Measurements from ENCODE around the gene SLF1.

Gene SLF1

GRCh38 chr5:94693043-94693822 lies 74.8 kb downstream of the SLF1 start:
- Histone ChIP-seq H3K36me3 (ENCODE audit: insufficient read depth, low read length) (peaks cover 55% of the 10 kb centered on the region), H3K27me3 (ENCODE audit: insufficient read depth, low read length, poor library complexity) (no peaks in the 10 kb centered on the region), H3K9me3 (ENCODE audit: insufficient read depth, low read length, severe bottlenecking) (no peaks in the 10 kb centered on the region), H3K4me2 (ENCODE audit: insufficient read depth, low read length) (no peak overlapping the region), H2AFZ (ENCODE audit: low read depth, low read length) (no peak overlapping the region), H3K79me2 (ENCODE audit: insufficient read depth, low read length) (no peaks in the 10 kb centered on the region), H3K4me3 (ENCODE audit: low read depth in 1 of 2, low read length in 2 of 2) (no peak overlapping the region), H3K9ac (ENCODE audit: low read depth, low read length) (no peak overlapping the region), H4K20me1 (ENCODE audit: insufficient read depth, low read length) (no peaks in the 10 kb centered on the region), H3K27ac (ENCODE audit: low read length) (no peak overlapping the region), H3K4me1 (ENCODE audit: insufficient read depth, low read length) (no peaks in the 10 kb centered on the region)
- ATAC-seq (ENCODE audit: insufficient read depth, low read depth) (peak; percentile 67; the same call in 2 of the 3 replicates), DNase-seq (no peak)
- TF ChIP-seq EZH2 (IDR thresholded peaks at IDR 0.05; ENCODE audit: borderline replicate concordance, low read depth, low read length, severe bottlenecking) = no peak
- peak; percentile 55 for TF ChIP-seq CTCF (IDR thresholded peaks at IDR 0.05; ENCODE audit: borderline replicate concordance, extremely low read depth, low read length, poor library complexity, severe bottlenecking)

- H3K4me2 ChIP-seq (ENCODE audit: insufficient read depth, low read length) = no peak overlapping the region
- no peaks in the 10 kb centered on the region for H3K27me3 ChIP-seq (ENCODE audit: insufficient read depth, low read length, poor library complexity)
- ATAC-seq (ENCODE audit: insufficient read depth, low read depth) = no peak
- no peaks in the 10 kb centered on the region for H3K4me1 ChIP-seq (ENCODE audit: insufficient read depth, low read length)
- H4K20me1 ChIP-seq (ENCODE audit: insufficient read depth, low read length) = no peaks in the 10 kb centered on the region
- H3K36me3 ChIP-seq (ENCODE audit: insufficient read depth, low read length) = peaks cover 48% of the 10 kb centered on the region
- TF ChIP-seq EZH2 (IDR thresholded peaks at IDR 0.05; ENCODE audit: borderline replicate concordance, low read depth, low read length, severe bottlenecking) (no peak), CTCF (IDR thresholded peaks at IDR 0.05; ENCODE audit: borderline replicate concordance, extremely low read depth, low read length, poor library complexity, severe bottlenecking) (no peak)
- no peak overlapping the region for H3K4me3 ChIP-seq (ENCODE audit: low read depth in 1 of 2, low read length in 2 of 2)
- no peak overlapping the region for H3K9ac ChIP-seq (ENCODE audit: low read depth, low read length)
- no peaks in the 10 kb centered on the region for H3K79me2 ChIP-seq (ENCODE audit: insufficient read depth, low read length)
- H3K9me3 ChIP-seq (ENCODE audit: insufficient read depth, low read length, severe bottlenecking) = no peaks in the 10 kb centered on the region
- DNase-seq = no peak
- H2AFZ ChIP-seq (ENCODE audit: low read depth, low read length) = no peak overlapping the region
- H3K27ac ChIP-seq (ENCODE audit: low read length) = no peak overlapping the region
Measured at GRCh38 chr5:94693845-94694370, 75.4 kb downstream of the SLF1 start.

- no peaks in the 10 kb centered on the region for H3K27me3 ChIP-seq (ENCODE audit: insufficient read depth, low read length, poor library complexity)
- no peaks in the 10 kb centered on the region for H3K4me1 ChIP-seq (ENCODE audit: insufficient read depth, low read length)
- no peak overlapping the region for H3K9ac ChIP-seq (ENCODE audit: low read depth, low read length)
- H3K36me3 ChIP-seq (ENCODE audit: insufficient read depth, low read length) = peaks cover 43% of the 10 kb centered on the region
- TF ChIP-seq CTCF (IDR thresholded peaks at IDR 0.05; ENCODE audit: borderline replicate concordance, extremely low read depth, low read length, poor library complexity, severe bottlenecking) (no peak), EZH2 (IDR thresholded peaks at IDR 0.05; ENCODE audit: borderline replicate concordance, low read depth, low read length, severe bottlenecking) (no peak)
- H3K4me3 ChIP-seq (ENCODE audit: low read depth in 1 of 2, low read length in 2 of 2) = no peak overlapping the region
- H4K20me1 ChIP-seq (ENCODE audit: insufficient read depth, low read length) = no peaks in the 10 kb centered on the region
- no peak overlapping the region for H2AFZ ChIP-seq (ENCODE audit: low read depth, low read length)
- H3K27ac ChIP-seq (ENCODE audit: low read length) = no peak overlapping the region
- DNase-seq = no peak
- no peaks in the 10 kb centered on the region for H3K9me3 ChIP-seq (ENCODE audit: insufficient read depth, low read length, severe bottlenecking)
- no peaks in the 10 kb centered on the region for H3K79me2 ChIP-seq (ENCODE audit: insufficient read depth, low read length)
- H3K4me2 ChIP-seq (ENCODE audit: insufficient read depth, low read length) = no peak overlapping the region
- no peak for ATAC-seq (ENCODE audit: insufficient read depth, low read depth)
Measured at GRCh38 chr5:94694671-94695070, 76.2 kb downstream of the SLF1 start.

Measured in DND-41 (cell line).